GM10266 (cell line): ENCODE results near the gene PIK3R4.
A peak's percentile ranks its signal among the peaks of the same experiment; 100 is the strongest.

Experiments used
- DNase-seq: peaks from one replicate; pipeline ENCODE4 v3.0.0; 2012; ENCODE audit errors: extremely low spot score
- TF ChIP-seq, protein P1 (sequence below): IDR thresholded peaks from 2 replicates; pipeline ENCODE4 v1.5.1; 2012; ENCODE audit warnings: mild to moderate bottlenecking, low read depth; ENCODE audit not compliant: control insufficient read depth, insufficient read depth; ENCODE audit errors: missing control alignments

PIK3R4 gene

DNA sequence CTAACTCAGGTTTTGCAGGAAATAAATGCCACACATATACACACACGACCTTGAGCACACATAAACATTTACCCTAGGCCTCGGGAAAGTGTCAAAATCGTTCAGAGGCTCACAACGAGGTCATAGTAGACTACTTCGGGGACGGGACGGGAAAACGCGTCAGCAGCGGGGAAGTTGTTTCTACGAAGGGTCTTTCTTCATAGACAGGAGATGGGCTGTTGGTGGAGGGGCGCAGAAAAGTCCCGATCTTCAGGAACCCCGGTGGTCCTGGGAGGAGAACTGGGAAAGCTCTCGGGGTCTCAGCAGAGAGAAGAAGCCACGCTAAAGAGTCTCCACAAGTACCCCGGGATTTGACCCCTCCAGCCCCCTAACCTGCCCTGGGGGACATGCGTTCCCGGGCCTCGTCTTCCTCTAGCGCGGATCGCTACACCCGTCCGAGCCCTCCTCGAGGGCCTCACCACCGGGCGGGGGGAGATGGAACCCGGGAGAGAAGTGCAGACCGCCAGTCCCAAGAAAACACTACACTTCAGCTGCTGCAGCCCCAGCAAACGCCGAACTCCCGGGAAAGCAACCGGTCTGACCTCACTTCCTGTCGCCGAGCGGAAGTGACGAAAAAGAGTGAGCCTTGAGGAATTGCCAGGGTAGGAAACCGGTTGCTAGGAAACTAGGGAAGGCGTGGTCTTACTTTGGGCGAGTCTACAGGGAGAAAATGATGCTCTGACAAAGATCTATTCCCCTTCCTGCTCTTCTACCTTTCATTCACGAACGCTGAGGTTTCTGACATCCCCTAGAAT, at the start of gene PIK3R4:
Gene PIK3R4, minus strand, starts transcription at position 584 of the 794 bp plus-strand sequence. CDS start 1,611 bp downstream, outside the sequence.
- peak; percentile 90 for DNase-seq
- TF ChIP-seq, protein P1, sequence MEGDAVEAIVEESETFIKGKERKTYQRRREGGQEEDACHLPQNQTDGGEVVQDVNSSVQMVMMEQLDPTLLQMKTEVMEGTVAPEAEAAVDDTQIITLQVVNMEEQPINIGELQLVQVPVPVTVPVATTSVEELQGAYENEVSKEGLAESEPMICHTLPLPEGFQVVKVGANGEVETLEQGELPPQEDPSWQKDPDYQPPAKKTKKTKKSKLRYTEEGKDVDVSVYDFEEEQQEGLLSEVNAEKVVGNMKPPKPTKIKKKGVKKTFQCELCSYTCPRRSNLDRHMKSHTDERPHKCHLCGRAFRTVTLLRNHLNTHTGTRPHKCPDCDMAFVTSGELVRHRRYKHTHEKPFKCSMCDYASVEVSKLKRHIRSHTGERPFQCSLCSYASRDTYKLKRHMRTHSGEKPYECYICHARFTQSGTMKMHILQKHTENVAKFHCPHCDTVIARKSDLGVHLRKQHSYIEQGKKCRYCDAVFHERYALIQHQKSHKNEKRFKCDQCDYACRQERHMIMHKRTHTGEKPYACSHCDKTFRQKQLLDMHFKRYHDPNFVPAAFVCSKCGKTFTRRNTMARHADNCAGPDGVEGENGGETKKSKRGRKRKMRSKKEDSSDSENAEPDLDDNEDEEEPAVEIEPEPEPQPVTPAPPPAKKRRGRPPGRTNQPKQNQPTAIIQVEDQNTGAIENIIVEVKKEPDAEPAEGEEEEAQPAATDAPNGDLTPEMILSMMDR = no peak

DNA sequence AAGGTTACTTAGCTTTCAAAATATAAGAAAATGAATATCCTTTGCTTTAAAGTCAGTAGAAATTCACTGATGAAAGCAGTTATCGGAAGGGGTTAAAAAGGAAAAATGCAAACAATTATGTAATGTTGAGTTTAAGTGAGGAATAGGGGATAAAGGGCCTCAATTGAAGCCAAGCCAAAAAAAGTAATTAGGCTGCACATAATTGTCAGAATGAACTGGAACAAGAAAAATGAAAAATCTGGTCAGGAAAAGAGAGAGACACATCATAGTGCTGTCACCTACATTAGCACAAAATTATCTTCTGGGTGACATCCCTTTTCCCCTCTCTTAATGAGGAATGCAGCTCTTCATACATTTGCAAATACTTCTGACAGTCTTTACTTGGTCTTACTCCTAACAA, 48.8 kb upstream of the PIK3R4 start:
- DNase-seq = no peak

DNA sequence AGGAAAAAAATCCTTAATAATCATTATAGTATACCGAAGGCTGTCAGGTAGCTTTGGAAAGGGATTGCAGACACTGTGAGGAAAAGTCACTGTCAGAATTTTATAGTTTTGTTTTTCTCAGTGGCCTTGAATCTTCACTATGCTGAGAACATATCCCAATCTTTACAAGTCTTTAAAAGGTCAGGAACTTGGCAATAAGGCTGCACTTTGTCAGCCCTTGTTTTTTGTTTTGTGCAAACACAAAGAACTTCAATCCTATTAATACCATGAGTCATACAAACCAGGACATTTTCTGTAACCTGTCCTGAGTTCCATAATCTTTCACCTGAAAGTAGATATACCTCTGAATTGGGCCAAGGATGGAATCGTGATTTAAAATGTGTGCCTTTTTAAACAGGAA, 45.6 kb upstream of the PIK3R4 start:
- TF ChIP-seq, protein P1 = no peak
- no peak for DNase-seq

More for the DNA sequence above, 48.8 kb upstream of the PIK3R4 start:
- TF ChIP-seq, protein P1 = no peak

DNA sequence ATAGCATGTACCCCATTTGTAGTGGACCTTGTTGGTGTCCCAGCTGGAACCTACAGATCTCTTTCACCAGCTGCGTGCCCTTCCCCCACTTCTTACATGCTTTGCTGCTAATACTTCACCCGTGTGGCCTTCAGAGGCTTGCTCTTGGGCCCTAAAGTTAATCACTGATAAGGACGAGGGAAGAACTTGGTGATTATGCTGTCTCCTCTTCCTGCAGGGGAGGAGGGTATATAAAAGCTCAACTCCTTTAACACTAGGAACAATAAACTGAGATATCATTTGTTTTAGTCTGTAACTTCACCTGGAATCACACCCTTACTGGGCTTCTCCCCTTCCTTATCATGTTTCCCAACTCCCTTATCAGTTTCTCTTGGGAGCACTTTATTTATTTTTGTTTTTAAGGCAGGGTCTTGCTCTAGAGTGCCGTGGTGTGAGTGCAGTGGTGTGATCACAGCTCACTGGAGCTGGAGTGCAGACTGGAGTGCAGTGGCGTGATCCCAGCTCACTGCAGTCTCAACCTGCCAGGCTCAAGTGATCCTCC, 43.2 kb upstream of the PIK3R4 start:
- TF ChIP-seq, protein P1 = no peak
- no peak for DNase-seq

DNA sequence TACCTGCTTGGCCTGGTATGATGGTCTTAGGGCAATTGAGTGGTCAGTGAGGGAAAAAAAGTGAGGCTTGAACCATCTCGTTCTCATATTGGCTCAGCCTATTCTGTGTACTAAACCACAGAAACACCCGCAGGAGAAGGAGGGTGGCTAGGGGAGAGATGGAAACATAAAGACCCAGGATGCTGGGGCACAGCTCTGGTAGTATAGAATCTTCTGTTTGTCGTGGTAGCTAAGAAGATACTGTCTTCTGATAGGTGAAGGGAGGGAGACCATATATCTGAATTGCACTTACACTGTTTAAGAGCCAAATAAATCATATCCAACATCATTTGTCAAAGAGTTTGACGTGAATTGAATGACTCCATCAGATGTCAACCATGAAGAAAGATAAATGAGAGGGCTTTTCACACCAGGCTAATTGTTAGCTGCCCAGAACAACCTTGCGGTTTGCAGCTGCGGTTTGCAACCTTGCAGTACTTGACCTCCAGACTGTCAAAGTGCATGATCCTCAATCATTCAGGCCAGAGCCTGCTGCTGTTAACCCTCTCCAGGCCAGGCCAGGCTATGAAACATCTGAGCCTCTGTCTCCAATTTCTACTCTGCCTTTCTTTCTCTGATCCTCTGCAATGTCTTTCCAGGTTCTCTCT, 40.9 kb upstream of the PIK3R4 start:
- TF ChIP-seq, protein P1 = no peak
- no peak for DNase-seq

DNA sequence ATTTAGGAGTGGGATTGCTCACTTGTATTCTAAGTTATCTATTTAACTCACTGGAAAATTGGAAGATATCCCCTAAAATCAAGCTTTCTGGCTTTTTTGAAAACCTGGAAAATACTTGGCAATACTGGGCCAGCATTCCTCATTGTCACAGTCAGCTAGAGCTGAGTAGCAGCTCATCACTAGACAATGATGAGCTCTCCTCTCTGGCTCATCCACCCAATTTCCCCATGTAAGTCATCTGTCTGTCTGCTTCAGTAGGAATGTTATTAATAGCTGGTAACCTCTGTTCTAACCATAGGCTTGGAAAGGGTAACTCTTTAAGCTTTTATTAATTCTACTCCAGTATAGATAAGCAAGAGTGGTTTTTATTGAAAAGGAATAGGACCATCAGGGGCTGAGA, 39.7 kb upstream of the PIK3R4 start:
- DNase-seq = no peak
- TF ChIP-seq, protein P1 = no peak

DNA sequence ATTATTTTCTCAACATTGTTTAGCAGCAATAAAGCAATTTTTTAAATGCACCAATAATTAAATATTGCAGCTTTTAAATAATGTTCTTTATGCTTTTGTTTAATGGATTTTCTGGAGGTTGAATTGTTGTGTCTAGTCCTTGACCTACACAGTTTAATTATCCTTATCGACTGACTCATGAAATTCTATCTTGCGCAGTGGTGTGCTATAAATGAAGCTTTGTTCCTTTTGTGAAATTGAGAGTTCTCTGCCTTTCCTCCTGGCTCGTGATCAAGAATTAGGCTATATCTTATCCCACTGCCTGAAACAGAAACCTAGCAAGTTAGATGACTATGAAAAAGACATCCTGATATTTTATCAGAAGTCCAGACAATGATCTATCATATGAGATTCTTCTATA, 37.0 kb upstream of the PIK3R4 start:
- TF ChIP-seq, protein P1 = no peak
- DNase-seq = no peak
